Right lung (tissue), 5 donors: ENCODE results near the gene CACNA1A. TPM values are rescaled to one million over a fixed set of nuclear protein-coding genes. Genes with fewer than 3 reads are reported as not detected.

Experiments
- DNase-seq, 2 donors: peaks; one replicate each; pipeline ENCODE4 v3.0.0-alpha.2; 2013
- polyA plus RNA-seq, 5 donors: library from polyadenylated mRNA; unstranded; fragments of 120-200 nt; gene quantifications; one replicate each; pipeline versions ENCODE4 v1.2.1 to v1.2.3, GENCODE V29; 2013; ENCODE audit warnings: inconsistent platforms in 1 of 5, low replicate concordance in 1 of 5; ENCODE audit not compliant: insufficient read length in 5 of 5, insufficient read depth in 1 of 5

Gene CACNA1A
- polyA plus RNA-seq, 5 donors, result 3.2 to 5.0 (median 4.3) TPM

GRCh38 chr19:13234518-13234917 lies 271.8 kb downstream of the CACNA1A start:
- DNase-seq, result peak in 1 of 2 donors; percentile 38

- no peak for DNase-seq
Measured at GRCh38 chr19:13231663-13232062, 274.6 kb downstream of the CACNA1A start.

DNA sequence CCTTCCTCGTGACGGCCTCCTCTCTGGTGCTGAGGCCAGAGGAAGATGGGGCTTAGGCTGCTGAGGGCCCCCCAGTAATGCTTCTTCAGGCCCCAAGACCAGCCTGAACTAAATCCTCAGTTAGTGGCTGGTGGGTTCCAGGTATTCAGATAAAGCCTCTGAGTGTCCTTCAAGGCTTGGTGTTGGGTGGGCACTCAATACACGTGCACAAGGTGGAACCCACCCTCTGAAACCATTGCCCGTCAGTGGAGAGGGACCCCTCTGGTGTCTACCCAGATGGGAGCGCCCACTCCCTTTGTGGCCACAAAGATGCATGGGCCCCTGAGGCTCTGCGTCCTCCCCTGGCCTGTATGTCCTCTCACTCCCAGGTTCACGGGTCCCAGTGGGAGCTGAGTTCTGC lies 277.0 kb downstream of the CACNA1A start:
- no peak for DNase-seq

DNA sequence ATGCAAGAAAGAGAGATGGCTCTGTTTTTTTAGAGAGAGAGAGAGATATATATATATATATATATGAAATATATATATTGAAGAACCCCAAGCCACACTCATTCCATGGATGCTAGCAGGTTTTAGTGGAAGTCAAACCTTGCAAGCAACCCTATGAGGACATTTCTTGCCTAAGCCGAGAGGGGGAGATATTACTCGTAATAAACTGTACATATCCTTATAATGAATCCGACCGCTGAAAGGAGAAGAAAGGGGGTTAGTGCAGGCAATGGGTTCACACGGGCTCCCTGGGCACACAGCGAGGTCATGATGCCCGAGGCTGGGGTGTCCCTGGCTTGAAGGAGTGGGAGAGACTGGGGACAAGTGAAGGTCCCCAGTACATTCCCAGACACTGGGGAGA lies 277.7 kb downstream of the CACNA1A start:
- DNase-seq, result no peak

GRCh38 chr19:13226983-13227382 lies 279.3 kb downstream of the CACNA1A start:
- no peak for DNase-seq

- DNase-seq, result no peak
Measured at GRCh38 chr19:13225973-13226865, 280.1 kb downstream of the CACNA1A start.

- DNase-seq, result no peak
Measured at GRCh38 chr19:13225085-13225484, 281.2 kb downstream of the CACNA1A start.

GRCh38 chr19:13220847-13221246 lies 285.4 kb downstream of the CACNA1A start:
- DNase-seq, result no peak

DNA sequence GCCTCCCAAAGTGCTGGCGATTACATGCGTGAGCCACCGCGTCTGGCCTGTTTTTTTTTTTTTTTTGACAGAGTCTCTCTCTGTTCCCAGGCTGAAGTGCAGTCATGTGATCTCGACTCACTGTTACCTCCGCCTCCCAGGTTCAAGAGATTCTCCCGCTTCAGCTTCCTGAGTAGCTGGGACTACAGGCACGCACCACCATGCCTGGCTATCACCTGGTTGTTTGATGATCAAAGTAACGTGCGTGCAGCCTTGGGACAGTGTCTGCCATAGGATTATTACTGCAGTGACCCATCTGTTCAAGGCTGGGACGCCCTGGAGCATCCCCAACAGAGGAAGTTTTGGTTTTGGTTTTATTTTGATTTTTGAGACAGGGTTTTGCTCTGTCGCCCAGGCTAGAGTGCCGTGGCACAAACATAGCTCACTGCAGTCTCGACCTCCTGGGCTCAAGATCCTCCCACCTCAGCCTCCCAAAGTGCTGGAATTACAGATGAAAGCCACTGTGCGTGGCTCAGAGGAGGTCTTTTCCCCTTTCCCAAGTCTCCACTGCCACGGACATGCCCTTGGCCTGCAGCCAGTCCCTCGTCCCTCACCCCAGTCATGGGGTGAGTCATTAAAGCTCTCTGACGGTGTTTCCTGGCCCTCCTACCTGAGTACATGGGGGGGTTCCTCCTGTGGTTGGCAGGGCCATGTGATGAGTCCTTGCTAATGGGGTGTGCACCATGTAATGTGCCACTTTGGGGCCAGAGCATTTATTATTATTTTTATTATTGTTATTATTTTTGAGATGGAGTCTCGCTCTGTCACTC lies 290.5 kb downstream of the CACNA1A start:
- no peak for DNase-seq

DNA sequence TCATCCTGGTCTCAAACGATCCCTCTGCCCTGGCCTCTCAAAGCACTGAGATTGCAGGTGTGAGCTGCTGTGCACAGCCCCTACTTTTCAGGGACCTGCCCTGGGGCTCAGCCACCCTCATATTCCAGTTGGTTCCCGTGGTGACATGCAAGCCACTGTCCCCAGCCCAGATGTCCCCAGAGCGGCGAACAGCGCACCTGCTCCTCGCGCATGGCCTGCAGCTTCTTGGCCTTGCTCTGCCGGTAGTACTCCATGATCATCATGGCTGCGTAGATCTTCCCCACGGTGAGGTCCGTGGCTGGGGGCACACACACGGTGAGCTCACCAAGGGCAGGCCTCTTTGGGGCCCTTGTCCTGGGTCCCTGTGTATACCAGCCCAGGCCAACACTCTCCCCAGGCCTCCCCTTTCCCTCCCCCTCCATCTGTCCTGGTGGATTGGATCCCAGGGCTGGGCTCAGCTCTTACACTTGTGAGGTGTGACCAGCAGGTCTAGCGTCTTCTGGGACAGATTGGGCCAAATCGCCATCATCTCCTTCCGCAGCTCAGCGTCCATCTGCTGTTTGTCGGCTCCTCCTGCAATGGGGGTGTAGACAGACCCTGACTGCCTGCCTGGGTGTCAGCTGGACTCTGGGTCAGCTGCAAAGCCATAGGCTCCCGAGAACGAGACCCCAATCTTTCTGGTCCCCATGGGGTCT lies 292.1 kb downstream of the CACNA1A start:
- DNase-seq, result no peak

DNA sequence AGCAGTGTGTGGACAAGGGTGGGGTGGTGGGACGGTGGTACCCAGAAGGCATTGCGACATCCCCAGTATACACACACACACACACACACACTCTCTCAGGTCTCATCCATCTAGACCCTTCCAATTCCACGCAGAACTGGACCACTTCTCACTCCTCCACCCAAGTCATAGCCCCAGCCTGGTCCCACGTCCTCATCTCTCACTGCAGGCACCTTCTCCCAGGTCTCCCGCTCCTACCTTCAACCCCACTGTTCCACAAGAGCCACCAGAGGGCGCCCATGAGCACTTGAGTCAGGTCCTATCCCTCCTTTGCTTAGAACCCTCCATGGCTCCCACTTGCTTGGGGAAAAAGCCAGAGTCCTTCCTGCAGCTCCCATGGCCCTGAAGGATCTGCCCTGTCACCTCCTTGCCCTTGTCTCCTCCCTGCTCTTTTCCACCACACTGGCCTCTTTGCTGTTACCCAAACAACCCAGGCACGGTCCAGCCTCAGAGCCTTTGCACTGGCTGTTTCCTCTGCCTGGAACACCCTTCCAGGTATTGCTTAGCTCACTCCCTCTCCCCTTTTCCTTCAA lies 293.4 kb downstream of the CACNA1A start:
- no peak for DNase-seq

- no peak for DNase-seq
Measured at GRCh38 chr19:13211426-13212308, 294.6 kb downstream of the CACNA1A start.

- DNase-seq, result no peak
Measured at GRCh38 chr19:13210941-13211340, 295.3 kb downstream of the CACNA1A start.

DNA sequence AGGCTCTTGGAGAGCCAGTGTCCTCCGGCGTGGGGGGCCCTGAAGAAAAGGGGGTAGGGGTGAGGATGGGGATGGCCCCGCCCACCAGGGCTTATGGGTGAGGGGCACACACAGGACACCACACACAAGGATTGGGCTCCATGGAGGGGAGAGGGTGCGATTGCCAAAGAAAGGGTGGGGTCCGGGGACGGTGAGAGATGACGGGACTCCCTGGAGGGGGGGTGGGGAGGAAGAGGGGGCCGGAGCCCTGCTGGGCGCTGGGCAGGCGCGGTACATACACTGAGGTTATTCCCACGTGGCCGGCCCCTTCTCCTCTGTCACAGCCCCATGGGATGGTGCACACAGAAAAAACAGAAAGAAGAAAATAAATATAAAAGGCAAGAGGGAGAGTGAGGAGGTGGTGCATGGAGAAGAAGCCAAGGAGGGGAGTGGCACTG lies 295.9 kb downstream of the CACNA1A start:
- DNase-seq, result no peak

DNA sequence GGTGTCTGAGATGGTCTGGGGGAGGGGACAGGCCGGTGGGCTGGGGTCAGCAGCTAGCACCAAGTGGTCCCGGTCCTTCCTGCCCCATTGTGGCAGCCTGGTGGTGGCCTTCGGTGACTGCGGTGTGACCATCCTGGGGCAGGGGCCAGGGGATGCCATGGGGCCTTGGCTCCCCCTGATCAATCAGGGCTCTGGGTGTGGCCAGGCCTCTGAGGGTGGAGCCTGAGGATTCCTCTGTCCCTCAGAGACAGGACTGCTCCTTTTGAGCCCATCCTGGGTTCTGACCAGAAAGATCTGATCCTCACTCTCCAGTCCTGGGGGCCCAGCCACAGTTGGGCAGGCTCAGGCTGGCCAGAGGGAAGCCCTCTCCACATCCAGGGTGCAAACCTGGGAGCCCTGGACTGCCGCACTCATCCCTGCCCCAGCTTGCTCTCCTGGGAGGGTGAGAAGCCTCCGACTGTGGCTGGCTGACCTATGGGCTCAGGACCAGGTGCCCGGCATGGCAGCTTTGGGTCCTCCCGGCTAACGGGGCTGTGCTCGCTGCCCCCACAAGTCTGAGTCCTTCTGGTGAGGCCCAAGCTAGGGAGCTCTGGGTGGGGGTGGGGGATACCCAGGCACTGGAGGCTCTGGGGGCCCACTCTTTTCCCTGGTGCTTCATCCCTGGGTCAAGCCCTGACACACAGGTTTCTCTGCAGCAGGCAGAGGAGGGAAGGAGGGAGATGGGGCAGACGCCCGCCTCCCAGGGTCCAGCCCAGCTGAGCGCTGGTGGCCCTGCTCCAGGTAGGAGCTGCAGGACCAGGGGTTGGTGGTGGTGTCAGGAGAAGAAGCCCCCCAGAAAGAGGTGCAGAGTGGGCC lies 296.6 kb downstream of the CACNA1A start:
- no peak for DNase-seq

- no peak for DNase-seq
Measured at GRCh38 chr19:13208672-13209483, 297.4 kb downstream of the CACNA1A start.

- DNase-seq, result peak; percentile 85 to 86
Measured at GRCh38 chr19:13207846-13208671, 298.2 kb downstream of the CACNA1A start.
